ENCODE results near the gene DDX53. TPM values are rescaled to one million over a fixed set of nuclear protein-coding genes. Genes with fewer than 3 reads are reported as not detected.

The DDX53 gene
- polyA plus RNA-seq: not detected
- long read RNA-seq, donor 1: 0 reads
- long read RNA-seq, donor 2: 0 reads
- long read RNA-seq, donor 3: 0 reads
- long read RNA-seq, donor 4: 0 reads
- long read RNA-seq, donor 5: 0 reads
- long read RNA-seq, donor 6: 0 reads
- long read RNA-seq, donor 7: 0 reads
- long read RNA-seq, donor 8: 0 reads
- long read RNA-seq, donor 9: 0 reads
- long read RNA-seq, donor 10: 0 reads
- long read RNA-seq, donor 11, partial matches to known transcripts: 9 of 9 reads
- long read RNA-seq, donor 11, other reads (novel, unspliced or antisense): 0 of 9 reads

GRCh38 chrX:22999696-23000223 lies at the start of gene DDX53:
TSS of gene DDX53 (plus strand) at chrX:22999960. CDS start at chrX:23000058, 98 bp downstream.
- Histone ChIP-seq H3K4me1 (ENCODE audit: control insufficient read depth, insufficient read depth, low read length) (no peaks in the 10 kb centered on the region), H3K36me3 (ENCODE audit: control insufficient read depth, insufficient read depth, low read length) (no peaks in the 10 kb centered on the region), H3K4me3 (ENCODE audit: low read length) (no peak within 1 kb of the TSS), H3K27me3 (ENCODE audit: control insufficient read depth, insufficient read depth, low read length) (no peaks in the 10 kb centered on the region), H3K9me3 (ENCODE audit: control insufficient read depth, low read depth, low read length) (no peaks in the 10 kb centered on the region), H3K27ac (ENCODE audit: low read length) (no peak within 1 kb of the TSS)
- DNase-seq: no peak
- WGBS (ENCODE audit: insufficient coverage, low lambda C conversion rate): no CpG with 5 or more reads among the region's 23 CpGs

DNA sequence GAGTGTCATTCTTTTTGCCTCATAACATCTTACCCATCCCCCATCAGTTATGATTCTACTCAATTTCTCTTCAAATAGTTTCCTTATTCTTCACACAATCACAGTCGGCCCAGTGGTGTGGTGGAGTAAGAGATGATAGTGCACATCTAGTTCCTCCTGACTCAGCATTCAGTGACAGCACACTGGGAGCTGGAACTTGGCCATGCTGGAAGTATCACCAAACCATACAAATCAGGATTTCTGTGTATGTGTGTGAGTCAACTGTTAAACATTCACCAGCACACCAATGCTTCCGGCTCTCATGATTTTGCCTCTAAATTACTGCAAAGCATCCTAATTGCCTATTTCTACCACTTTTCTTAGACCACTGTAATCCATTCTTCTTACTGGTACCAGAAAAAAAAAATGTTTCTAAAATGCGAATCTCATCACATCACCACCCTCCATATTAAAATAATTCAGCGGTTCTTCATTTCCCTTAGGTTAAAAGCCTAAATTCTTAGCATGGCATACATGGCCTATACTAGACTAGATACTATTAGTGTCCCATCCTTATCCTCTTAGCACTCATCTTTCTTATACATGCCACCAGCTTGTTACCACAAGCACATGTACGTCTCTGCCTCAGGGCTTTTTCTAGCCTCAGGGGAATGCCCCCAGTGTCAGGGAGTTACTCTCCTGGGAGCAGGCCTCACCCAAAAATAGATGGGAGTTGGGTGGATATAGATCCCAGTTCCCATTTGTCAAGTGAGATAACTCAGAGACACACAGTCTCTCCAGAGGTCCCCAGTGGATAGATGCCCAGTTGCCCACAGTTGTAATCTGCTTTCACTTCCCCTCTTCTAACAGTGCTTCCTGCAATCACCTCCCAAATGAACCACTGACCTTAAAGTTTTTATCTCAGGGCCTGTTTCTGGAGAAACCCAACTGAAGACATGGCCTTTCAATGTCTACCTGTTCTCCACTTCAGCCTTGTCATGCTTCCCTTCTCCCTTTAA lies 49.2 kb upstream of the DDX53 start:
- no CpG with 5 or more reads among the region's 5 CpGs for WGBS (ENCODE audit: insufficient coverage, low lambda C conversion rate)
- H3K4me1 ChIP-seq (ENCODE audit: control insufficient read depth, insufficient read depth, low read length): no peaks in the 10 kb centered on the region
- no peak overlapping the region for H3K27ac ChIP-seq (ENCODE audit: low read length)
- H3K9me3 ChIP-seq (ENCODE audit: control insufficient read depth, low read depth, low read length): no peaks in the 10 kb centered on the region
- DNase-seq: peak; percentile 30 to 35
- H3K27me3 ChIP-seq (ENCODE audit: control insufficient read depth, insufficient read depth, low read length): no peaks in the 10 kb centered on the region
- H3K36me3 ChIP-seq (ENCODE audit: control insufficient read depth, insufficient read depth, low read length): no peaks in the 10 kb centered on the region
- H3K4me3 ChIP-seq (ENCODE audit: low read length): no peak overlapping the region

DNA sequence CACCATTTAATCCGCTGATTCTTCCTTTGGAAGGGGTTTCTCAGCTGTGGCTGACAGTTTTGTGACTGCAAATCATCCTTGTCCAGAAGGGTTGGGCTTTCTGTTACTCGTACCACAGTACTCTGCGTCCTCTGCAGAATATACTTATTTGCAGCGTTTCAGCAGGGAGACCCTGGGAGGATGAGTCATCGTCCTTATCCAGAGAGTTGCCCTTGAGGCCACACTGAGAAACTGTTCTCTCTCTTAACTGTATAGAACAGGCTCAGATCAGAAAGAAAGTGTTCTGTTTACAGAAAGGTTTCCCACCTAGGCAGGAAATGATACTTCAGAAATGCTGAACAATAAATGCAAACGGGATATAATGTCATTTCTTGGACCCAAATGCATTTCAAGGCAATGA lies 47.8 kb upstream of the DDX53 start:
- no peaks in the 10 kb centered on the region for H3K9me3 ChIP-seq (ENCODE audit: control insufficient read depth, low read depth, low read length)
- no peaks in the 10 kb centered on the region for H3K27me3 ChIP-seq (ENCODE audit: control insufficient read depth, insufficient read depth, low read length)
- peak in 1 of 2 donors; percentile 3 for DNase-seq
- no peaks in the 10 kb centered on the region for H3K36me3 ChIP-seq (ENCODE audit: control insufficient read depth, insufficient read depth, low read length)
- no peak overlapping the region for H3K4me3 ChIP-seq (ENCODE audit: low read length)
- WGBS (ENCODE audit: insufficient coverage, low lambda C conversion rate): no CpG with 5 or more reads among the region's 6 CpGs
- H3K4me1 ChIP-seq (ENCODE audit: control insufficient read depth, insufficient read depth, low read length): no peaks in the 10 kb centered on the region
- no peak overlapping the region for H3K27ac ChIP-seq (ENCODE audit: low read length)

DNA sequence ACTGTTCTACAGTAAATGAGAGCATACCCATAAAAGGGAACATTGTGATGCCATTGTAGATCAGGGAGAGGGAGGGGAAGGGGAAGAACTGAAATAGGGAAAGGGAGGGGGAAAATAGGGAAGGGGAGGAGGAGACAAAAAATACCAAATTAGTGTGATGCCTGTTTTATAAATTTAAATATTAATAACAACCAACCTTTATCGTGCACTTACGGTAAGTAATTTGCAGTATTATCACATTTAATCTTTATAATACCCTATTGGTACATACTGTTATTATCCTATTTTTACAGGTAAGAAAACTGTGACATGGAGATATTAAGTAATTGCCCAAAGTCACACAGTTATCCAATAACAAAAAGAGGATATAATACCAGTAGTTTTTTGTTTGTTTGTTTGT lies 41.5 kb upstream of the DDX53 start:
- Histone ChIP-seq H3K4me1 (ENCODE audit: control insufficient read depth, insufficient read depth, low read length) (no peaks in the 10 kb centered on the region), H3K27ac (ENCODE audit: low read length) (no peak overlapping the region), H3K9me3 (ENCODE audit: control insufficient read depth, low read depth, low read length) (no peaks in the 10 kb centered on the region), H3K36me3 (ENCODE audit: control insufficient read depth, insufficient read depth, low read length) (no peaks in the 10 kb centered on the region), H3K4me3 (ENCODE audit: low read length) (no peak overlapping the region), H3K27me3 (ENCODE audit: control insufficient read depth, insufficient read depth, low read length) (no peaks in the 10 kb centered on the region)
- WGBS (ENCODE audit: insufficient coverage, low lambda C conversion rate): no CpG with 5 or more reads among the region's 2 CpGs
- no peak for DNase-seq

DNA sequence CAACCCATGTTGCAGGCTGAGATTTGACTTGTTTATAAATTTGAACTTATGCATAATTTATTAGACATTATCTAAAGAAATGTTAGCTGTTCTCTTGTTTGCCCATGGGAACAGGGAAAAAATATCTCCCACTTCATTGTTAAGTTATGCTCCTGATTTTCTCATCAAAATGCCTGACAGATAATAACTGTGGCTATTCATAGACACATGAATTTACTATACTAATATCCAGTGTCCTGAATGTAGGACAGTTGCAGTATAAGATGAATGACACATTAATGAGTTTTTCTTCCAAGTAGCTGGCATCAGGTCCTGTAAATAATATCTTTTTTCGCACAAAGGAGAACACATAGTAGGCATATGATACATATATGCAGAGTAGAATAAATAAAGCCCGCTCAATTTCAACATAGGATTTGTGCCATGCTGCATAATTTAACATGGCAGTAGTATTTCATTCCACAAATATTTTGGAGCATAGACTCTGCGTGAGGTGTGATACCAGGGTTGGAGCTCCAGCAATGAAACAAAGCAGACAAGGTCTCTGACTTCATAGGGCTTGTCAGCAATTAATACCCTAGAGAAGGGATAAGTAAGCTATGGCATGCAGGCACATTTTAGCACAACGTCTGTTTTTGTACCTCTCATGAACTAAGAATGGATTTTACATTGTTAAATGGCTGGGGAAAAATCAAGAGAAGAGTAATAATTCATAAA lies 40.4 kb upstream of the DDX53 start:
- Histone ChIP-seq H3K27me3 (ENCODE audit: control insufficient read depth, insufficient read depth, low read length) (no peaks in the 10 kb centered on the region), H3K4me3 (ENCODE audit: low read length) (no peak overlapping the region), H3K9me3 (ENCODE audit: control insufficient read depth, low read depth, low read length) (no peaks in the 10 kb centered on the region), H3K27ac (ENCODE audit: low read length) (no peak overlapping the region), H3K36me3 (ENCODE audit: control insufficient read depth, insufficient read depth, low read length) (no peaks in the 10 kb centered on the region), H3K4me1 (ENCODE audit: control insufficient read depth, insufficient read depth, low read length) (no peaks in the 10 kb centered on the region)
- WGBS (ENCODE audit: insufficient coverage, low lambda C conversion rate): 100% methylated on average over 2 of the region's 4 CpGs
- no peak for DNase-seq

GRCh38 chrX:22963196-22963595 lies 36.6 kb upstream of the DDX53 start:
- DNase-seq: no peak
- Histone ChIP-seq H3K27me3 (ENCODE audit: control insufficient read depth, insufficient read depth, low read length) (no peaks in the 10 kb centered on the region), H3K27ac (ENCODE audit: low read length) (no peak overlapping the region), H3K36me3 (ENCODE audit: control insufficient read depth, insufficient read depth, low read length) (no peaks in the 10 kb centered on the region), H3K4me1 (ENCODE audit: control insufficient read depth, insufficient read depth, low read length) (no peaks in the 10 kb centered on the region), H3K9me3 (ENCODE audit: control insufficient read depth, low read depth, low read length) (no peaks in the 10 kb centered on the region), H3K4me3 (ENCODE audit: low read length) (no peak overlapping the region)
- WGBS (ENCODE audit: insufficient coverage, low lambda C conversion rate): 71% methylated on average over 1 of the region's 2 CpGs

DNA sequence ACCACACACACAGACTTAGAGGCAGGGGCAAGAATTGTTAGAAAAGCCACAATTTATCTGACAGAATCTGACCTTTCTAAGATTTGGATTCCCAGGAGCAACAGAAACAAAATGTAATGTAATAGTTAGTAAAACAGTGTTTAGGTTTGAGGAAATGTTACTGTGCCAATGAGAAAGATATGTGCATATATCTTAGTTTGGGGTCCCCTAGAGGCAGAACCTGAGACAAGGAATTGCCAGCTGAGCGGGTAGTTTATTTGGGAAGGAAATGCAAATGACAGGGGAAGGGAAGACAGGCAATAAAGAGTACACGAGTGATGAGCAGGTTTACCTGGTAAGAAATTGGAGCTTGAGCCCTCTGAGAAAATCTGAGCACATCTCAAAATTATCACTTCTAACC lies 31.3 kb upstream of the DDX53 start:
- Histone ChIP-seq H3K36me3 (ENCODE audit: control insufficient read depth, insufficient read depth, low read length) (no peaks in the 10 kb centered on the region), H3K9me3 (ENCODE audit: control insufficient read depth, low read depth, low read length) (no peaks in the 10 kb centered on the region), H3K4me1 (ENCODE audit: control insufficient read depth, insufficient read depth, low read length) (no peaks in the 10 kb centered on the region), H3K4me3 (ENCODE audit: low read length) (no peak overlapping the region), H3K27me3 (ENCODE audit: control insufficient read depth, insufficient read depth, low read length) (no peaks in the 10 kb centered on the region), H3K27ac (ENCODE audit: low read length) (no peak overlapping the region)
- no CpG with 5 or more reads among the region's 2 CpGs for WGBS (ENCODE audit: insufficient coverage, low lambda C conversion rate)
- DNase-seq: no peak

GRCh38 chrX:22969411-22969810 lies 30.3 kb upstream of the DDX53 start:
- no peaks in the 10 kb centered on the region for H3K9me3 ChIP-seq (ENCODE audit: control insufficient read depth, low read depth, low read length)
- H3K27me3 ChIP-seq (ENCODE audit: control insufficient read depth, insufficient read depth, low read length): no peaks in the 10 kb centered on the region
- H3K4me1 ChIP-seq (ENCODE audit: control insufficient read depth, insufficient read depth, low read length): no peaks in the 10 kb centered on the region
- H3K4me3 ChIP-seq (ENCODE audit: low read length): no peak overlapping the region
- WGBS (ENCODE audit: insufficient coverage, low lambda C conversion rate): no CpG with 5 or more reads among the region's 1 CpG
- no peak overlapping the region for H3K27ac ChIP-seq (ENCODE audit: low read length)
- no peak for DNase-seq
- no peaks in the 10 kb centered on the region for H3K36me3 ChIP-seq (ENCODE audit: control insufficient read depth, insufficient read depth, low read length)

DNA sequence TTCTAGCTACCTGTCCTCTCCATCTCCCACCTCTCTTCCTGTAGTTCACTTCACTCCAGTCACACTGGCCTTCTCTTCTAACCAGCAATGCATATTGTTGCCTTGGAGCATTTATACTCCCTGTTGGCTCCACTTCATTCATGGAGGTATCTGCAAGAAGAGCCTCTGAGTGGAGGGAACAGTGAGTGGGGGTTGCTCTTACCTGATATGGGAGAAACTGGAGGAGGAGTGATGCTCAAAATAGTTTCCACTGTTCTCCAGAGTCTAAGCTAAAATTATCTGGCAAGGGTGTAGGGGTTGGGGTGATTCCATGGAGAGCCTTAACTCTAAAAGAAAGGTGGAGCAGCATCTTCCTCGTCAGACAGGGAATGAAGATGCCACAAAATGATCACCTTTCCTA lies 28.9 kb upstream of the DDX53 start:
- Histone ChIP-seq H3K27ac (ENCODE audit: low read length) (no peak overlapping the region), H3K9me3 (ENCODE audit: control insufficient read depth, low read depth, low read length) (no peaks in the 10 kb centered on the region), H3K27me3 (ENCODE audit: control insufficient read depth, insufficient read depth, low read length) (no peaks in the 10 kb centered on the region), H3K36me3 (ENCODE audit: control insufficient read depth, insufficient read depth, low read length) (no peaks in the 10 kb centered on the region), H3K4me3 (ENCODE audit: low read length) (no peak overlapping the region), H3K4me1 (ENCODE audit: control insufficient read depth, insufficient read depth, low read length) (no peaks in the 10 kb centered on the region)
- no peak for DNase-seq
- no CpG with 5 or more reads among the region's 1 CpG for WGBS (ENCODE audit: insufficient coverage, low lambda C conversion rate)

DNA sequence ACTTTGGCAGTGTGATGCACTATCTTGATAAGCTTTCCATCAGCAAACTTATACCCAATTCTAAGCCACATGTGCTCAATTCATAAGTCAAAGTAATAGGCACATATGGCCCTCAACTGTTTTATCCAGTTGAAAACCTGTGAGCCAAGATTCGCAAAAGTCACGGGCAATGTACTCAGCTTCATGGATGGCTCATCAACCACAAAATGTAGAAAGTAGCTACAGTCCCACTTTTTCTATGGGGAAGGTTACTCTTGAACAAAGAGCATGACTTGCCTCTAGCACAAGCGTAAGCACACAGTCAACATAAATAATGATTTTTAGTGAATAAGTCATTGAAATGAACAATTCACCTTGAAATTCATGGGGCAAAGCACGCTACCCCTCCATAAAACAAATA lies 25.1 kb upstream of the DDX53 start:
- Histone ChIP-seq H3K9me3 (ENCODE audit: control insufficient read depth, low read depth, low read length) (no peaks in the 10 kb centered on the region), H3K4me3 (ENCODE audit: low read length) (no peak overlapping the region), H3K36me3 (ENCODE audit: control insufficient read depth, insufficient read depth, low read length) (no peaks in the 10 kb centered on the region), H3K27ac (ENCODE audit: low read length) (no peak overlapping the region), H3K4me1 (ENCODE audit: control insufficient read depth, insufficient read depth, low read length) (no peaks in the 10 kb centered on the region), H3K27me3 (ENCODE audit: control insufficient read depth, insufficient read depth, low read length) (no peaks in the 10 kb centered on the region)
- WGBS (ENCODE audit: insufficient coverage, low lambda C conversion rate): no CpG with 5 or more reads among the region's 4 CpGs
- DNase-seq: no peak

Measured in large intestine (tissue), 12 donors.